Loucy (cell line): ENCODE data around the gene MOV10L1.

ENCODE experiments used
- EZH2phosphoT487 ChIP-seq: fragments of 200-600 bp; IDR thresholded peaks from 2 replicates; pipeline ENCODE4 v1.6.1; 2018; ENCODE audit warnings: antibody characterized with exemption, mild to moderate bottlenecking, moderate library complexity, borderline replicate concordance
- TF ChIP-seq, protein P1 (sequence below): fragments of 200-600 bp; sonication (generic); conservative IDR thresholded peaks from 2 replicates; pipeline ENCODE4 v1.5.1; 2014; ENCODE audit warnings: mild to moderate bottlenecking, antibody characterized with exemption, low read length

GRCh38 chr22:50121202-50121740 is 31.5 kb downstream of the MOV10L1 start:
- TF ChIP-seq, protein P1, sequence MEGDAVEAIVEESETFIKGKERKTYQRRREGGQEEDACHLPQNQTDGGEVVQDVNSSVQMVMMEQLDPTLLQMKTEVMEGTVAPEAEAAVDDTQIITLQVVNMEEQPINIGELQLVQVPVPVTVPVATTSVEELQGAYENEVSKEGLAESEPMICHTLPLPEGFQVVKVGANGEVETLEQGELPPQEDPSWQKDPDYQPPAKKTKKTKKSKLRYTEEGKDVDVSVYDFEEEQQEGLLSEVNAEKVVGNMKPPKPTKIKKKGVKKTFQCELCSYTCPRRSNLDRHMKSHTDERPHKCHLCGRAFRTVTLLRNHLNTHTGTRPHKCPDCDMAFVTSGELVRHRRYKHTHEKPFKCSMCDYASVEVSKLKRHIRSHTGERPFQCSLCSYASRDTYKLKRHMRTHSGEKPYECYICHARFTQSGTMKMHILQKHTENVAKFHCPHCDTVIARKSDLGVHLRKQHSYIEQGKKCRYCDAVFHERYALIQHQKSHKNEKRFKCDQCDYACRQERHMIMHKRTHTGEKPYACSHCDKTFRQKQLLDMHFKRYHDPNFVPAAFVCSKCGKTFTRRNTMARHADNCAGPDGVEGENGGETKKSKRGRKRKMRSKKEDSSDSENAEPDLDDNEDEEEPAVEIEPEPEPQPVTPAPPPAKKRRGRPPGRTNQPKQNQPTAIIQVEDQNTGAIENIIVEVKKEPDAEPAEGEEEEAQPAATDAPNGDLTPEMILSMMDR = no peak
- no peak for TF ChIP-seq EZH2phosphoT487
